ENCODE results near the gene EPHB4. TPM values are rescaled to one million over a fixed set of nuclear protein-coding genes. Genes with fewer than 3 reads are reported as not detected.

EPHB4 gene
- total RNA-seq, 1 donor: 37.9 TPM

DNA sequence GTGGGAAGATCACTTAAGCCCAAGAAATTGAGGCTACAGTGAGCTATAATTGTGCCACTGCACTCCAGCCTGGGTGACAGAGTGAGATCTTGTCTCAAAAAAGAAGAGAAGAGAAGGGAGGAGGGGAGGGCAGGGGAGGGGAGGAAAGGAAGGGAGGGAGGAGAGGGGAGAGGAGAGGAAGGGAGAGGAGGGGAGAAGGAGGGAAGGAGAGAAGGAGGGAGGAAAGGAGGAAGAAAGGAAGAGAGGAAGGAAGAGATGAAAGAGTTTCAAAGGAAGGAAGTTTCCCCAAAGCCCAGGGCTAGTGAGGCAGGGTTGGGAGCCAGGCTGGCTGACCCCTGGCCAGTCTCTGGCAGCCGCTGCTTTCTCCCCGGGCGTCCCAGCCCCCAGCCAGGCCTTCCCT lies 32.6 kb downstream of the EPHB4 start:
- H3K4me3 ChIP-seq (ENCODE audit: low read depth, low read length): no peak overlapping the region
- no peak for DNase-seq (ENCODE audit: low read depth)
- TF ChIP-seq, protein P1, sequence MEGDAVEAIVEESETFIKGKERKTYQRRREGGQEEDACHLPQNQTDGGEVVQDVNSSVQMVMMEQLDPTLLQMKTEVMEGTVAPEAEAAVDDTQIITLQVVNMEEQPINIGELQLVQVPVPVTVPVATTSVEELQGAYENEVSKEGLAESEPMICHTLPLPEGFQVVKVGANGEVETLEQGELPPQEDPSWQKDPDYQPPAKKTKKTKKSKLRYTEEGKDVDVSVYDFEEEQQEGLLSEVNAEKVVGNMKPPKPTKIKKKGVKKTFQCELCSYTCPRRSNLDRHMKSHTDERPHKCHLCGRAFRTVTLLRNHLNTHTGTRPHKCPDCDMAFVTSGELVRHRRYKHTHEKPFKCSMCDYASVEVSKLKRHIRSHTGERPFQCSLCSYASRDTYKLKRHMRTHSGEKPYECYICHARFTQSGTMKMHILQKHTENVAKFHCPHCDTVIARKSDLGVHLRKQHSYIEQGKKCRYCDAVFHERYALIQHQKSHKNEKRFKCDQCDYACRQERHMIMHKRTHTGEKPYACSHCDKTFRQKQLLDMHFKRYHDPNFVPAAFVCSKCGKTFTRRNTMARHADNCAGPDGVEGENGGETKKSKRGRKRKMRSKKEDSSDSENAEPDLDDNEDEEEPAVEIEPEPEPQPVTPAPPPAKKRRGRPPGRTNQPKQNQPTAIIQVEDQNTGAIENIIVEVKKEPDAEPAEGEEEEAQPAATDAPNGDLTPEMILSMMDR (IDR thresholded peaks at IDR 0.05; ENCODE audit: insufficient read depth, low read length): no peak

DNA sequence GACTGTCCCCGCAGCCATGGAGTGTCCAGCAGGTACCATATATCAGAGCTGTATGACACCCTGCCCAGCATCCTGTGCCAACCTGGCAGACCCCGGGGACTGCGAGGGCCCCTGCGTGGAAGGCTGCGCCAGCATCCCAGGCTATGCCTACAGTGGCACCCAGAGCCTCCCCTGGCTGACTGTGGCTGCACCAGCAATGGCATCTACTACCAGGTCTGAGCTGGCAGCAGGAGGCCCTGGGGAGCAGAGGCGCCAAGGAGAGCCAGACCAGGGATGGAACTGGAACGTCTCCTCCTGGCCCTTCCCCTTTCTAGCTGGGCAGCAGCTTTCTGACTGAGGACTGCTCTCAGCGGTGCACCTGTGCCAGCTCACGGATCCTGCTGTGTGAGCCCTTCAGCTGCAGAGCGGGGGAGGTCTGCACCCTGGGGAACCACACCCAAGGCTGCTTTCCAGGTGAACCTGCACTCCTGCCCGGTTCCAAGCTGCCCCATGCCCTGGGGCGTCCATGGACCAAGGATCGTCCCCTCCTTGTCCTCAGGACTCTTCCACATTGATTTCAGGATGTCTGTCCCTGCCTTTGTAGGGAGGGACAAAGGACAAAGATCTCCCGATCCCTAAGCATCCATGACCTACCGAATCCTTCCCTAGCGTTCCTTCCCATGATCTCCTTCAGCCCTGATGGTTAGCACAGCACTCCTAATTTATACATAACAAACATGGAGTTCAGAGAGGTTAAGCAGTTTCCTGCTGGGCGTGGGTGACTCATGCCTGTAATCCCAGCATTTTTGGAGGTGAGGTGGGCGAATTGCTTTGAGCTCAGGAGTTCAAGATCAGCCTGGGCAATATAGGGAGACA lies 33.3 kb downstream of the EPHB4 start:
- TF ChIP-seq, protein P1 (IDR thresholded peaks at IDR 0.05; ENCODE audit: insufficient read depth, low read length): no peak
- H3K4me3 ChIP-seq (ENCODE audit: low read depth, low read length): no peak overlapping the region
- no peak for DNase-seq (ENCODE audit: low read depth)

GRCh38 chr7:100791881-100792666 lies 35.2 kb downstream of the EPHB4 start:
- TF ChIP-seq, protein P1 (IDR thresholded peaks at IDR 0.05; ENCODE audit: insufficient read depth, low read length): no peak
- H3K4me3 ChIP-seq (ENCODE audit: low read depth, low read length): no peak overlapping the region
- DNase-seq (ENCODE audit: low read depth): no peak

- TF ChIP-seq, protein P1 (IDR thresholded peaks at IDR 0.05; ENCODE audit: insufficient read depth, low read length): no peak
- no peak overlapping the region for H3K4me3 ChIP-seq (ENCODE audit: low read depth, low read length)
- DNase-seq (ENCODE audit: low read depth): no peak
Observed at GRCh38 chr7:100789055-100789454, 38.3 kb downstream of the EPHB4 start.

DNA sequence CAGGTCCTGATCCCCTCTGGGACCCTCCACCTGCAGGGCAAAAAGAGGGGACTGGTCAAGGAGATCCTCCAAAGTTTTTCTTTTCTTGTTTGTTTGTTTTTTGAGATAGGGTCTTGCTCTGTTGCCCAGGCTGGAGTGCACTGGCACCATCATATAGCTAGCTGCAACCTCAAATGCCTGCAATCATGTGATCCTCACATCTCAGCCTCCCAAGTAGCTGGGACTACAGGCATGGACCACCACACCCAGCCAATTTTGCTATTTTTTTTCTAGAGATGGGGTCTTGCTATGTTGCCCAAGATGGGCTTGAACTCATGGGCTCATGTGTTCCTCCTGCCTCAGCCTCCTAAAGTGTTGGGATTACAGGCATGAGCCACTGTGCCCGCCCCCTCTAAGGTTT lies 41.0 kb downstream of the EPHB4 start:
- H3K4me3 ChIP-seq (ENCODE audit: low read depth, low read length): no peak overlapping the region
- TF ChIP-seq, protein P1 (IDR thresholded peaks at IDR 0.05; ENCODE audit: insufficient read depth, low read length): no peak
- no peak for DNase-seq (ENCODE audit: low read depth)

GRCh38 chr7:100785878-100786277 lies 41.4 kb downstream of the EPHB4 start:
- no peak overlapping the region for H3K4me3 ChIP-seq (ENCODE audit: low read depth, low read length)
- TF ChIP-seq, protein P1 (IDR thresholded peaks at IDR 0.05; ENCODE audit: insufficient read depth, low read length): no peak
- DNase-seq (ENCODE audit: low read depth): no peak

Measured in fibroblast of the aortic adventitia (primary cell).